HG03432 (cell line): ENCODE measurements around the gene ARID5B.
A peak's percentile ranks its signal among the peaks of the same experiment; 100 is the strongest.
"Not testable (repeated sequence)": the region's sequence is repeated elsewhere in the genome, so short reads cannot be mapped to it uniquely, and the experiment has no call there.

Experiments used
- ATAC-seq: cut with Tn5 transposase; IDR thresholded peaks from one replicate; pipeline ENCODE4 v1.9.1; 2021; ENCODE audit warnings: mild to moderate bottlenecking, moderate library complexity; ENCODE audit not compliant: unreplicated experiment

Gene ARID5B

DNA sequence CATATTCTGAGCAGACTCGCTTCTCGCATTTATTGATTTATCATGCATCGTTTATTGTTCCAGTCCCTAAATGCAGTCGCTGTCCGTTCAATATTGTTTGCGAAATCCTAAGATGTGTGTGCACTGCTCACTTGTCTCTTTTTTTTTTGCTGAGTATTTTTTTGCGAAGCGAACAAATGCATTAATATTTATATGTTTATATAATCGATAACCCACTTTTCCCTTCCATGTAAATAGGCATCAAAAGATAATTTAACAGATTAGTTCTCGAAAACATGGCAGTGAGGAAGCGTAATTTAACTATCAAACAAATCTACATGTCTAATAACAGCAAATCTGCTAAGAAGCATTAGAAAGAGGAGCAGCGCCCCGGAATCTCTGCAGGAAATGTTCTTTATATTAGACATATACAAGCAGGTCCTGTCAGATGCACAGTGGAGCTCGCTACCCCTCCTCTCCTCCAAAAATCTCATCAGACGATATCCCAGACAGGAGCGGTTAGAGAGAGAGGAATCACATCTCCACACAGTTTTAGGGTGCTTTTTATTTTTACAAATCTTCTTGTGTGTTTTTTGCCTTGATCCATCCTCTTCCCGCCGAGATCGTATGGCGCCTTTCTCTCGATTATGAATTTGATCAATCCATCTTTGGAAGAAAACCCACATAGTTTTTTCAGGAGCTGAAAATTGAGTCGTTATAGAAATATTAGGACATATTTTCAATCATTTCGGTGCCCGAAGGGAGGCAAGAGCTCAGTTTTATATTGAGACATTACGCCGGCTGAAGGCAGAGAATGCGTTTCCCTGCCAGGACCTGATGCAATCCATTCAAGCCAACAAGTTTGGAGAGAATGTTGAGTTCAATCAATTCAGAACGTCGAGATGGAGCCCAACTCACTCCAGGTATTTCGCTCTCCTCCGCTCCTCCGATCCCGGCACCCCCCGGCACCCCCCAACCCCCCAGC lies at the start of gene ARID5B:
ARID5B (plus strand) TSS at position 871 of the 964 bp plus-strand sequence; CDS start at position 882, 11 bp downstream.
- no peak for ATAC-seq

DNA sequence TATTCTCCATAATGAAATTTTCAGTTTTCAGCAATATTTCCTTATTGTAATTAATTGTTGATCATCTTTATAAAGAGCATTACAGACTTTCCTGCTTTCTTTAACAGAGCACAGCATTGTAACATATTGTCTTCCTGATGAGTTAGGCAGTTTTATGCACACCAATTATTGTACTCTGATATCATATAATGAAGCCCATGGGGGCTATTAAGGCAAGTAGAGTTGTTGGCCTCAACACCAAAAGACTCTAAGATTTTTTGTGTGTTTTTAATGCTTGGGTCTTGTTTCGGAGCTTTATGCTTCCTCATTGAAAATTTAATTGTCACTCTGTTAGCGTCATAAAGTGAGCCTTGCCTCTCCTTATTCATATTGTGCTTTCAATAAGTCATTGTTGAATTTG lies 49.2 kb upstream of the ARID5B start:
- ATAC-seq = no peak

DNA sequence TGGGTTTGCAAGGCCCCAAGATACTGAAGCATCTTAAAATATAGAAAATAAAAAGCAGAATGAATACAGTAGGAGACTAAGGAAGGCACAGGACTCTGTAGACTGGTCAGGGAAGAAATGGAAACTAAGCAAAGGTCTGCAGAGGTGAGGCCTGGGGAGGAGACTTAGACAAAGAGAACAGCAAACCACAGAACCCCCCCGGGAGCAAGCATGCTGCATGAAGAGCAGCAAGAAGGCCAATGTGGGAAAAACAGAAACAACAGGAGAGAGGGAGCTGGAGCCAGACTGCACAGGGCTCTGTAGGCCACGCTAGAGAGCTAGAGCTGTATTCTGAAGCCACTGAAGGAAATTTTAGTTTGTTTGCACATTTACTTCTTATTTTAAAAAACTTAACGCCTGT lies 45.7 kb upstream of the ARID5B start:
- ATAC-seq = no peak

DNA sequence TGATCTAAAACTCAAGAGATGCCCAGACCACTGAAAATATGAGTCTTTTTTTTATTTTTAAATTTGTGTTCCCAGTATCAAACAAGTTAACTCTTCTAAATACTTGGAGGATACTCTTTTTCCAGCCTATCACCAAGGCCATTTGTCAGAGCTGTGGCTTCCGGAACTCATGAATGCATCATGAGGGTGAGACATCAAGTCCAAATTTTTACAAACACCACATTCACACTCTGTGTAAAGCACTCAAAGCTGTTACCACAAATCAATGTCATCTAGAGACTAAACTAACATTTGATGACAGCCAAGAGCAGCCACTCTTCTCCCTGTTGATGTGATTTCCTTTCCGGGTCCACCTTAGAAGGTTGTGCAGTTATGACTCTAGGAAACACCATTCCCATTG lies 43.8 kb upstream of the ARID5B start:
- ATAC-seq = no peak

DNA sequence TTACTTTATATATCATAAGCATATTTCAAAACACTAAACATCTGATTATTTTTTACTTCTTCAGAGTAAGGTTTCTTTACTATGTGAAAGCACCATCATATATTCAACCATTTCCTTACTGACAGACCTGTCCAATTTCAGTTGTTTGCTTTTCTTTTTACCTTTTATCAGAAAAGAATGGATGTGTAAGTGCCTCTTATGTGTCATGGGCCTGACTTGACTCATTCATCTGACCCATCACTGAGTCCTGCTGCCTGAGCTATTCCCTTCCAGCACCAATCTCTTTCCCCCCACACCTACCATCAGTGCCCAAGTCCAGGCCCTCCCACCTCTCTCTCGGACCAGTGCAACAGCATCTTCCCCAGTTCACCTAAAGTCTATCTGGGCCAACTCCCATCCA lies 41.7 kb upstream of the ARID5B start:
- ATAC-seq = no peak

DNA sequence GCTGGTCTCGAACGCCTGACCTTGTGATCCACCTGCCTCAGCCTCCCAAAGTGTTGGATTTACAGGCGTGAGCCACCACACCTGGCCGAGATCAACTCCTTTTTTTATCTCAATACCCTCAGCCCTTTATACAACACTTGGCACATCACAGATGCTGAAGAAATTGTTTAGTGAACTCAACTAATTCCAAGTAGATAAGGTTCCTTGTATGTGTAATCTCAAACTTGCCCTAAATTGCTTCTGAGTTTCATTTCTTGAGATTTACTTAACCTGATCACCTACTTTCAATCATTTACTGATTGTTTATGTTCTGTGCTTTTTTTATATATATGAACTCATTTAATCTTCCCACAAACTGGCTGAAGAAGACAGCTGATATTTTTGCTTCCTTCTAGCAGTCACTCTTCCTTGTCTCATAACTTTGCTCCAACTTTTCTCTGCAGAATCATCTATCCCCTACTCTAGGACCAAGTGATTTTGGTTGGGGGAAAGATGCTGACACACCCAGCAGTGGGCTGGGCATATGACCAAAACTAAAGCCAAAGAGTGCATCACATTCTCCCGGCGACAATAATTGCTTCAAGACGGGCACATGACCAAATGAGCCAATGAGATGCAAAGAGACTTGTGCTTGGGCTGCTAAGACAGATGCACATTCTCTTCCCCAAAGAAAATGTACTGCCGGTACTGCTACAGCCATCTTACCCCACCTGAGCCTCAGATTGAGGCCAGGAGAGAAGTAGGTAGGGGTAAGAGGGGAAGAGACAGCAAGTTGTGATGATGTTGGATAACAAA lies 40.3 kb upstream of the ARID5B start:
- no peak for ATAC-seq

GRCh38 chr10:61863981-61864380 lies 37.5 kb upstream of the ARID5B start:
- ATAC-seq = no peak

DNA sequence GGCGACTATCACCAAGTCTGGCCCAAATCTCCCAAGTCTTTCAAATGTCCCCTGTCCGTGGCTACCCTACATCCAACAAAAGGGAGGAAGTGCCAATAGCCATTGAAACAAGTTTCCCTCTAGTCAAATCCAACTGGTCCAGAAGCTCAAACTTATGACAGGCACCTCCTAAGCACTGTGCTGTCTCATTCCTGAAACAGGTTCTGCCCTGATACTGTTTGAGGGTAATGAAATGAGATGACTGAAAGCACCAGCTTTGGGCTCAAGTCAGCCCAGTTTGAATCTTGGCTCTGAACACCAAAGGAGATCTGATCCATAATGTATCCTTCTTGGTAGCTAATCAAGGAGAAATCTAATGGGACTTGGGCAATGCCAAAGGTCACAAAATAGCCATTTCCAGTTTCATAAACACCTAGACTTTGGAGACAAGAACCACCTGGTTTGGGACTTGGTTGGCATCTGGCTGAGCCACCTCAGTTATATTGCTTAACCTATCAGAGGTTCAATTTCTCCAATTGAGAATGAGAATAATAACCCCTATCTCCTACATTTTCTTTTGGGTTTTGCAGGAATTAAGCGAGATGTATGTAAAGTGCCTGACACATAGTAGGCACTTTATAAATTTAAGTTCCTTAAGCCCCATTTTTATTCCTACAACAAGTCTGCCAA lies 34.7 kb upstream of the ARID5B start:
- no peak for ATAC-seq

DNA sequence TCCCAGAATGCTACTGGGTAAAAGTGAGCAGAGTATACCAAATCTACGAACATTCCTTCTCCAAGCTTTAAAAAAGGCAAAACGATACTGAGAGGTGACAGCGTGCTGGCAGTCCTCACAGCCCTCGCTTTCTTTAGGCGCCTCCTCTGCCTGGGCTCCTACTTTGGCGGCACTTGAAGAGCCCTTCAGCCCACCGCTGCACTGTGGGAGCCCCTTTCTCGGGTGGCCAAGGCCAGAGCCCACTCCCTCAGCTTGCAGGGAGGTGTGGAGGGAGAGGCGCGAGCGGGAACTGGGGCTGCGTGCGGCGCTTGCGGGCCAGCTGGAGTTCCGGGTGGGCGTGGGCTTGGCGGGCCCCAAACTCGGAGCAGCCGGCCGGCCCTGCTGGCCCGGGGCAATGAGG lies 34.1 kb upstream of the ARID5B start:
- ATAC-seq = not testable (repeated sequence)

DNA sequence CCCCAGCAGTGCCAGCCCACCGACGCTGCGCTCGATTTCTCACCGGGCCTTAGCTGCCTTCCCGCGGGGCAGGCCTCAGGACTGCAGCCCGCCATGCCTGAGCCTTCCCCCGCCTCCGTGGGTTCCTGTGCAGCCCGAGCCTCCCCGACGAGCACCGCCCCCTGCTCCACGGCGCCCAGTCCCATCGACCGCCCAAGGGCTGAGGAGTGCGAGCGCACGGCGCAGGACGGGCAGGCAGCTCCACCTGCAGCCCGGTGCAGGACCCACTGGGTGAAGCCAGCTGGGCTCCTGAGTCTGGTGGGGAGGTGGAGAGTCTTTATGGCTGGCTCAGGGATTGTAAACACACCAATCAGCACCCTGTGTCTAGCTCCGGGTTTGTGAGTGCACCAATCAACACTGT lies 33.7 kb upstream of the ARID5B start:
- ATAC-seq = not testable (repeated sequence)

GRCh38 chr10:61869041-61869675 lies 32.3 kb upstream of the ARID5B start:
- no peak for ATAC-seq

GRCh38 chr10:61869774-61870525 lies 31.5 kb upstream of the ARID5B start:
- ATAC-seq = no peak

DNA sequence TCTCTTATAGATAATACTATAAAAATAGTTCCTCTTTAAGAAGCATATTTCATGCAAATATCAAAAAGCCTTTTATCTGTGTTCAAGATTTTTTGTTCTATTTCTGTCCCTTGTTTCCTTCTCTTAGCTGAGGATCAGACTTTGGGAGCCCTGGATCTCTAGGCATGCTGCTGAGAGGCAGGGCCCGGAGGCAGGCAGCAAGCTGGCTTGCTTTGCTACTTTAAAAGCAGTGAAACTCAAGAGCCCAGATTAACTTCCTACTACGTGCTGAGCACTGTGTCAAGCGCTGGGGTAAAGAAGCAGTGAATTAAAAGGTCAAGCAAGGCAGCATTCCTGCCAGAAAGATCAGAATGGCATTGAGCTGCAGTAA lies 31.0 kb upstream of the ARID5B start:
- no peak for ATAC-seq

GRCh38 chr10:61871487-61871886 lies 30.0 kb upstream of the ARID5B start:
- ATAC-seq = no peak

GRCh38 chr10:61877887-61878739 lies 23.4 kb upstream of the ARID5B start:
- ATAC-seq = no peak

GRCh38 chr10:61878740-61879068 lies 22.8 kb upstream of the ARID5B start:
- ATAC-seq = no peak

DNA sequence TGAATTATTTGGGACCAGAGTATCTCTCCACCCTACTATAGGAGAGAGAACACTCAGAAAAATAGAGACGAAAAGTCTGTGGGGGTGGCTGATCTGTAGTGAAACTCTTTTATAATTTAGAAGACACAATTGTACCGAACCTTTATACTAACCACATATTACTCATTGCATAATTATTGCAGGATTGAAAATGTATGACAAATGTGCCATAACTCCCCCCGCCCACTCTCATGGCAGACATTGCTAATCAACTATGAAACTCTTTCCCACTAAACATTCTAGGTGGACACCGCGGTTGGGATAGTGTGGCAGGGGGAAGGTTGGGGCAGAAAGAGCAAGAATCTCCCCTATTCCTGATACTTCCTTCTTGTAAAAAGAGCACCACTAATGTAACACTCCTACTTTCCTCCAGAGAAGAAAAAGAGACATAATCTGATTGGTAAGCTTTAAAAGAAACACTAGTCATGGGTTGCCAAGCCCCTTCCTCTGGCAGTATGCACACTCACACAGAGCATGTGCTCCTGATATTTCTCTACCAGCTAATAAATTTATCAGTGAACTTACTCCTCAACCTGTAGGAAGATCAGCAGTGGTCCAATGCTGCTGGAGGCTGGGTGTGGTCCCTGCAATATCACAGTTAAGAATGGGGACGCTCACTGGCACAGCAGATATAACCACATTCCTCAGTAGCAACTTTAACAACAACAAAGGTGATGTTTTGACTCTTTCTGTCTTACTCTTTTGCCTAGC lies 18.7 kb upstream of the ARID5B start:
- ATAC-seq = no peak

GRCh38 chr10:61883371-61884025 lies 18.0 kb upstream of the ARID5B start:
- ATAC-seq = peak; percentile 42
